Measurements from ENCODE around the gene CREB1. TPM values are rescaled to one million over a fixed set of nuclear protein-coding genes. Genes with fewer than 3 reads are reported as not detected.
A peak's percentile ranks its signal among the peaks of the same experiment; 100 is the strongest.

CREB1 gene
- total and polyA plus RNA-seq, 10 of the 15 experiments (the other 5 are each of a cell fraction or from before 2014, with no cell fraction given) = 13.4 to 76.9 (median 39.5) TPM

DNA sequence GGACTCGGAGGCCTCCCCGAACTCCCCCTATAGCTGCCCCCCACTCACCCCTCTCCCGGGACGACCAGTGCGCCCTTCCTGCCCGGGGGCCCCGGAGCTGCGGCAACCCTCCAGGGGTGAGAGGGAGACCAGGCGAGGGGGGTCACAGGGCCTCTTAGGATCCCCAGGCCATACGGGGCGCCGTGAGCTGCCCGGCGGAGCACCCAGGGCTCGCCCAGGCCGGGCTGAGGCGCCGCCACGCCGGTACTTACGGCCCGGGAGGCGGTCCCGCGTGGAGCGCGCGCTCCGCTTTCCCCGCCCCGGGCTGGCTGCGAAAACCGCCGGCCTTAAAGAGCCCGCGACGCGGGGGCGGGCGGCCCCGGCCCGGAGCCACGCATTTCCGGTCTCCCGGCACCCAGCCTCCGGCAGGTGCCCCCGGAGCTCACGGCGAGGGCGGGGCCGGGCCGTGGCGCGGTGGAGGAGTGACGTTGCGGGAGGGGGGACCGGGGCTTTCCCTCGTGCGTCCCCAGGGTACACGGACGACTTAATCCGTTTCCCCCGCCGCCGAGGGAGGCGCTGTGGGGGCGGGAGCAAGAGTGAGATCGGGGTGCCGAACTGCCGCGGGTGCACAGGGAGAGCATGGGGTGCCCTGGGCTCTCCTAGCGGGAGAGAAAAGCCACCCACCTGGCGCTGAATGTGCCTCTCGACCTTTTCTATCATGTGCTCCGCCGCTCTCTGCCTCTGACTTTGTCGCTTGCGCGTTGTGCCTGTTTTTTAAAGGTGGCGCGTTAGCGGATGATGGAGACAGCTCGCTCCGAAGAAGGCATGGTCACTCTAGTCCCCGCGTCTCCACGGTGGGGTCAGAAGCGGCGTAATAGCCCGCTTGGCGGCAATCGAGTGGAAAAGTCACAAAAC is 95.5 kb downstream of the CREB1 start, which contains the start of gene METTL21A (continued):
- TF ChIP-seq BHLHE40 (IDR thresholded peaks at IDR 0.05; ENCODE audit: borderline replicate concordance in 1 of 2, low read depth in 2 of 2, low read length in 1 of 2) (peak; percentile 86 to 97), CBFB (IDR thresholded peaks at IDR 0.05; ENCODE audit: low read depth) (no peak; the same call in none of the 2 replicates), GATAD2B (conservative IDR thresholded peaks at IDR 0.05; ENCODE audit: low read depth) (peak; percentile 98), ATF7 (IDR thresholded peaks at IDR 0.05; ENCODE audit: low read depth) (peak; percentile 53), ZSCAN29 (IDR thresholded peaks at IDR 0.05) (peak; percentile 95), CBX5 (IDR thresholded peaks at IDR 0.05; ENCODE audit: low read depth) (peak; percentile 61; the same call in 1 of the 2 replicates), MEF2B (IDR thresholded peaks at IDR 0.05; ENCODE audit: partially characterized antibody, poor library complexity, severe bottlenecking) (peak; percentile 98)
- TF ChIP-seq, protein P1, sequence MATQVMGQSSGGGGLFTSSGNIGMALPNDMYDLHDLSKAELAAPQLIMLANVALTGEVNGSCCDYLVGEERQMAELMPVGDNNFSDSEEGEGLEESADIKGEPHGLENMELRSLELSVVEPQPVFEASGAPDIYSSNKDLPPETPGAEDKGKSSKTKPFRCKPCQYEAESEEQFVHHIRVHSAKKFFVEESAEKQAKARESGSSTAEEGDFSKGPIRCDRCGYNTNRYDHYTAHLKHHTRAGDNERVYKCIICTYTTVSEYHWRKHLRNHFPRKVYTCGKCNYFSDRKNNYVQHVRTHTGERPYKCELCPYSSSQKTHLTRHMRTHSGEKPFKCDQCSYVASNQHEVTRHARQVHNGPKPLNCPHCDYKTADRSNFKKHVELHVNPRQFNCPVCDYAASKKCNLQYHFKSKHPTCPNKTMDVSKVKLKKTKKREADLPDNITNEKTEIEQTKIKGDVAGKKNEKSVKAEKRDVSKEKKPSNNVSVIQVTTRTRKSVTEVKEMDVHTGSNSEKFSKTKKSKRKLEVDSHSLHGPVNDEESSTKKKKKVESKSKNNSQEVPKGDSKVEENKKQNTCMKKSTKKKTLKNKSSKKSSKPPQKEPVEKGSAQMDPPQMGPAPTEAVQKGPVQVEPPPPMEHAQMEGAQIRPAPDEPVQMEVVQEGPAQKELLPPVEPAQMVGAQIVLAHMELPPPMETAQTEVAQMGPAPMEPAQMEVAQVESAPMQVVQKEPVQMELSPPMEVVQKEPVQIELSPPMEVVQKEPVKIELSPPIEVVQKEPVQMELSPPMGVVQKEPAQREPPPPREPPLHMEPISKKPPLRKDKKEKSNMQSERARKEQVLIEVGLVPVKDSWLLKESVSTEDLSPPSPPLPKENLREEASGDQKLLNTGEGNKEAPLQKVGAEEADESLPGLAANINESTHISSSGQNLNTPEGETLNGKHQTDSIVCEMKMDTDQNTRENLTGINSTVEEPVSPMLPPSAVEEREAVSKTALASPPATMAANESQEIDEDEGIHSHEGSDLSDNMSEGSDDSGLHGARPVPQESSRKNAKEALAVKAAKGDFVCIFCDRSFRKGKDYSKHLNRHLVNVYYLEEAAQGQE (IDR thresholded peaks at IDR 0.05; ENCODE audit: low read depth, low read length) = peak; percentile 35; the same call in 1 of the 2 replicates
- TF ChIP-seq, protein P2, sequence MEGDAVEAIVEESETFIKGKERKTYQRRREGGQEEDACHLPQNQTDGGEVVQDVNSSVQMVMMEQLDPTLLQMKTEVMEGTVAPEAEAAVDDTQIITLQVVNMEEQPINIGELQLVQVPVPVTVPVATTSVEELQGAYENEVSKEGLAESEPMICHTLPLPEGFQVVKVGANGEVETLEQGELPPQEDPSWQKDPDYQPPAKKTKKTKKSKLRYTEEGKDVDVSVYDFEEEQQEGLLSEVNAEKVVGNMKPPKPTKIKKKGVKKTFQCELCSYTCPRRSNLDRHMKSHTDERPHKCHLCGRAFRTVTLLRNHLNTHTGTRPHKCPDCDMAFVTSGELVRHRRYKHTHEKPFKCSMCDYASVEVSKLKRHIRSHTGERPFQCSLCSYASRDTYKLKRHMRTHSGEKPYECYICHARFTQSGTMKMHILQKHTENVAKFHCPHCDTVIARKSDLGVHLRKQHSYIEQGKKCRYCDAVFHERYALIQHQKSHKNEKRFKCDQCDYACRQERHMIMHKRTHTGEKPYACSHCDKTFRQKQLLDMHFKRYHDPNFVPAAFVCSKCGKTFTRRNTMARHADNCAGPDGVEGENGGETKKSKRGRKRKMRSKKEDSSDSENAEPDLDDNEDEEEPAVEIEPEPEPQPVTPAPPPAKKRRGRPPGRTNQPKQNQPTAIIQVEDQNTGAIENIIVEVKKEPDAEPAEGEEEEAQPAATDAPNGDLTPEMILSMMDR (IDR thresholded peaks at IDR 0.05 in 2 of 3, conservative IDR thresholded peaks at IDR 0.05 in 1 of 3; ENCODE audit: control insufficient read depth in 2 of 3, extremely low read depth in 1 of 3, insufficient read depth in 1 of 3, low read depth in 3 of 3, low read length in 3 of 3) = peak; percentile 50 to 74 (median 73)
- TF ChIP-seq, protein P3, sequence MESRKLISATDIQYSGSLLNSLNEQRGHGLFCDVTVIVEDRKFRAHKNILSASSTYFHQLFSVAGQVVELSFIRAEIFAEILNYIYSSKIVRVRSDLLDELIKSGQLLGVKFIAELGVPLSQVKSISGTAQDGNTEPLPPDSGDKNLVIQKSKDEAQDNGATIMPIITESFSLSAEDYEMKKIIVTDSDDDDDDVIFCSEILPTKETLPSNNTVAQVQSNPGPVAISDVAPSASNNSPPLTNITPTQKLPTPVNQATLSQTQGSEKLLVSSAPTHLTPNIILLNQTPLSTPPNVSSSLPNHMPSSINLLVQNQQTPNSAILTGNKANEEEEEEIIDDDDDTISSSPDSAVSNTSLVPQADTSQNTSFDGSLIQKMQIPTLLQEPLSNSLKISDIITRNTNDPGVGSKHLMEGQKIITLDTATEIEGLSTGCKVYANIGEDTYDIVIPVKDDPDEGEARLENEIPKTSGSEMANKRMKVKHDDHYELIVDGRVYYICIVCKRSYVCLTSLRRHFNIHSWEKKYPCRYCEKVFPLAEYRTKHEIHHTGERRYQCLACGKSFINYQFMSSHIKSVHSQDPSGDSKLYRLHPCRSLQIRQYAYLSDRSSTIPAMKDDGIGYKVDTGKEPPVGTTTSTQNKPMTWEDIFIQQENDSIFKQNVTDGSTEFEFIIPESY (IDR thresholded peaks at IDR 0.05) = 0 out of 2 replicates have a peak, but pooled peaks have one; percentile 10
- TF ChIP-seq, protein P4, sequence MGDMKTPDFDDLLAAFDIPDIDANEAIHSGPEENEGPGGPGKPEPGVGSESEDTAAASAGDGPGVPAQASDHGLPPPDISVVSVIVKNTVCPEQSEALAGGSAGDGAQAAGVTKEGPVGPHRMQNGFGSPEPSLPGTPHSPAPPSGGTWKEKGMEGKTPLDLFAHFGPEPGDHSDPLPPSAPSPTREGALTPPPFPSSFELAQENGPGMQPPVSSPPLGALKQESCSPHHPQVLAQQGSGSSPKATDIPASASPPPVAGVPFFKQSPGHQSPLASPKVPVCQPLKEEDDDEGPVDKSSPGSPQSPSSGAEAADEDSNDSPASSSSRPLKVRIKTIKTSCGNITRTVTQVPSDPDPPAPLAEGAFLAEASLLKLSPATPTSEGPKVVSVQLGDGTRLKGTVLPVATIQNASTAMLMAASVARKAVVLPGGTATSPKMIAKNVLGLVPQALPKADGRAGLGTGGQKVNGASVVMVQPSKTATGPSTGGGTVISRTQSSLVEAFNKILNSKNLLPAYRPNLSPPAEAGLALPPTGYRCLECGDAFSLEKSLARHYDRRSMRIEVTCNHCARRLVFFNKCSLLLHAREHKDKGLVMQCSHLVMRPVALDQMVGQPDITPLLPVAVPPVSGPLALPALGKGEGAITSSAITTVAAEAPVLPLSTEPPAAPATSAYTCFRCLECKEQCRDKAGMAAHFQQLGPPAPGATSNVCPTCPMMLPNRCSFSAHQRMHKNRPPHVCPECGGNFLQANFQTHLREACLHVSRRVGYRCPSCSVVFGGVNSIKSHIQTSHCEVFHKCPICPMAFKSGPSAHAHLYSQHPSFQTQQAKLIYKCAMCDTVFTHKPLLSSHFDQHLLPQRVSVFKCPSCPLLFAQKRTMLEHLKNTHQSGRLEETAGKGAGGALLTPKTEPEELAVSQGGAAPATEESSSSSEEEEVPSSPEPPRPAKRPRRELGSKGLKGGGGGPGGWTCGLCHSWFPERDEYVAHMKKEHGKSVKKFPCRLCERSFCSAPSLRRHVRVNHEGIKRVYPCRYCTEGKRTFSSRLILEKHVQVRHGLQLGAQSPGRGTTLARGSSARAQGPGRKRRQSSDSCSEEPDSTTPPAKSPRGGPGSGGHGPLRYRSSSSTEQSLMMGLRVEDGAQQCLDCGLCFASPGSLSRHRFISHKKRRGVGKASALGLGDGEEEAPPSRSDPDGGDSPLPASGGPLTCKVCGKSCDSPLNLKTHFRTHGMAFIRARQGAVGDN (IDR thresholded peaks at IDR 0.05) = peak; percentile 84; the same call in 1 of the 2 replicates
